H9 (cell line): ENCODE measurements around the gene TSGA10. TPM values are rescaled to one million over a fixed set of nuclear protein-coding genes. Genes with fewer than 3 reads are reported as not detected.
A peak's percentile ranks its signal among the peaks of the same experiment; 100 is the strongest.

ENCODE experiments used
- DNase-seq: peaks from one replicate; pipeline ENCODE4 v3.0.0-alpha.2; 2017
- H2AFZ ChIP-seq: one replicate; pipeline ENCODE4 v1.6.1; 2013; ENCODE audit warnings: mild to moderate bottlenecking, low read length, control low read depth, moderate library complexity
- H2AK5ac ChIP-seq: 2 replicates; pipeline ENCODE4 v1.6.1; 2013; ENCODE audit warnings: low read length, control low read depth, mixed read lengths; ENCODE audit not compliant: insufficient read length
- H2BK120ac ChIP-seq: one replicate; pipeline ENCODE4 v1.6.1; 2013; ENCODE audit warnings: low read depth, mild to moderate bottlenecking, low read length, control low read depth, inconsistent platforms; ENCODE audit not compliant: poor library complexity, severe bottlenecking
- H2BK12ac ChIP-seq: 2 replicates; pipeline ENCODE4 v1.6.1; 2013; ENCODE audit warnings: low read length, control low read depth, mixed read lengths, low read depth; ENCODE audit not compliant: insufficient read length
- H2BK15ac ChIP-seq: 2 replicates; pipeline ENCODE4 v1.6.1; 2013; ENCODE audit warnings: low read depth, low read length, control low read depth
- H2BK20ac ChIP-seq: one replicate; pipeline ENCODE4 v1.6.1; 2013; ENCODE audit warnings: low read depth, mild to moderate bottlenecking, low read length, control low read depth, inconsistent platforms; ENCODE audit not compliant: poor library complexity, severe bottlenecking
- H2BK5ac ChIP-seq: 2 replicates; pipeline ENCODE4 v1.6.1; 2013; ENCODE audit warnings: low read length, control low read depth, mixed read lengths; ENCODE audit not compliant: insufficient read length
- H3K14ac ChIP-seq: 2 replicates; pipeline ENCODE4 v1.6.1; 2013; ENCODE audit warnings: low read length, control low read depth; ENCODE audit not compliant: insufficient read depth
- H3K18ac ChIP-seq: 2 replicates; pipeline ENCODE4 v1.6.1; 2013; ENCODE audit warnings: low read depth, mild to moderate bottlenecking, mixed read lengths, low read length, control low read depth; ENCODE audit not compliant: insufficient read length
- H3K23ac ChIP-seq: 2 replicates; pipeline ENCODE4 v1.6.1; 2013; ENCODE audit warnings: low read length, control low read depth, mixed read lengths, low read depth; ENCODE audit not compliant: insufficient read length
- H3K23me2 ChIP-seq: 2 replicates; pipeline ENCODE4 v1.6.1; 2013; ENCODE audit warnings: low read depth, mild to moderate bottlenecking, mixed read lengths, low read length, control low read depth; ENCODE audit not compliant: insufficient read length, poor library complexity, severe bottlenecking
- H3K27ac ChIP-seq: 2 replicates; pipeline ENCODE4 v1.5.1; 2013; ENCODE audit warnings: low read length, control low read depth, mixed read lengths, low read depth; ENCODE audit not compliant: insufficient read length
- H3K27me3 ChIP-seq: 2 replicates; pipeline ENCODE4 v1.6.1; 2013; ENCODE audit warnings: low read length, control low read depth, inconsistent platforms; ENCODE audit not compliant: insufficient read depth
- H3K4ac ChIP-seq: 2 replicates; pipeline ENCODE4 v1.6.1; 2013; ENCODE audit warnings: low read depth, mild to moderate bottlenecking, control low read depth, inconsistent platforms, low read length, moderate library complexity
- H3K4me1 ChIP-seq: 2 replicates; pipeline ENCODE4 v1.6.1; 2013; ENCODE audit warnings: low read length, control low read depth, inconsistent platforms; ENCODE audit not compliant: insufficient read depth
- H3K4me2 ChIP-seq: 2 replicates; pipeline ENCODE4 v1.6.1; 2013; ENCODE audit warnings: low read length, control low read depth, mixed read lengths; ENCODE audit not compliant: insufficient read length, insufficient read depth
- H3K56ac ChIP-seq: 2 replicates; pipeline ENCODE4 v1.6.1; 2013; ENCODE audit warnings: low read depth, mild to moderate bottlenecking, mixed read lengths, low read length, control low read depth; ENCODE audit not compliant: insufficient read length
- H3K79me1 ChIP-seq: 2 replicates; pipeline ENCODE4 v1.6.1; 2013; ENCODE audit warnings: low read depth, mild to moderate bottlenecking, moderate library complexity, low read length, control low read depth, inconsistent platforms; ENCODE audit not compliant: insufficient read depth, poor library complexity, severe bottlenecking
- H3K79me2 ChIP-seq: 2 replicates; pipeline ENCODE4 v1.6.1; 2013; ENCODE audit warnings: low read length, control low read depth, inconsistent platforms; ENCODE audit not compliant: insufficient read depth
- H3K9ac ChIP-seq: 2 replicates; pipeline ENCODE4 v1.6.1; 2013; ENCODE audit warnings: low read length, control low read depth, mixed read lengths; ENCODE audit not compliant: insufficient read length; ENCODE audit errors: extremely low read depth
- H3K9me3 ChIP-seq: one replicate; pipeline ENCODE4 v1.6.1; 2013; ENCODE audit warnings: low read depth, low read length, inconsistent platforms; ENCODE audit not compliant: control insufficient read depth
- H3T11ph ChIP-seq: one replicate; pipeline ENCODE4 v1.6.1; 2013; ENCODE audit warnings: mild to moderate bottlenecking, low read length, control low read depth, inconsistent platforms
- H4K20me1 ChIP-seq: one replicate; pipeline ENCODE4 v1.6.1; 2013; ENCODE audit not compliant: control insufficient read depth, insufficient read length, insufficient read depth
- H4K5ac ChIP-seq: 2 replicates; pipeline ENCODE4 v1.6.1; 2013; ENCODE audit warnings: low read depth, mild to moderate bottlenecking, mixed read lengths, low read length, control low read depth; ENCODE audit not compliant: insufficient read length
- H4K8ac ChIP-seq: replicated peaks from 2 replicates; pipeline ENCODE4 v1.6.1; 2013; ENCODE audit warnings: low read length, control low read depth, mixed read lengths, low read depth; ENCODE audit not compliant: insufficient read length
- H4K91ac ChIP-seq: 2 replicates; pipeline ENCODE4 v1.6.1; 2013; ENCODE audit warnings: low read depth, mild to moderate bottlenecking, moderate library complexity, mixed read lengths, low read length, control low read depth; ENCODE audit not compliant: insufficient read length
- H3K27ac Mint-ChIP-seq, 3 experiments: 2 replicates in 2 of 3; 3 replicates in 1 of 3; pipeline ENCODE4 v1.8.0; 2020 to 2021; ENCODE audit warnings: mixed read lengths in 3 of 3, mild to moderate bottlenecking in 1 of 3, moderate library complexity in 1 of 3
- H3K27me3 Mint-ChIP-seq: 2 replicates; pipeline ENCODE4 v1.8.0; 2021; ENCODE audit warnings: low read depth, mild to moderate bottlenecking, moderate library complexity, mixed read lengths
- H3K36me3 Mint-ChIP-seq, 3 experiments: 2 replicates in 2 of 3; 3 replicates in 1 of 3; pipeline ENCODE4 v1.8.0; 2020 to 2021; ENCODE audit warnings: low read depth in 3 of 3, mixed read lengths in 3 of 3; ENCODE audit not compliant: insufficient read depth in 1 of 3
- H3K4me1 Mint-ChIP-seq, 2 experiments: 2 replicates each; pipeline ENCODE4 v1.8.0; 2020; ENCODE audit warnings: mixed read lengths in 2 of 2
- H3K4me3 Mint-ChIP-seq, 2 experiments: 2 replicates in 1 of 2; 3 replicates in 1 of 2; pipeline ENCODE4 v1.8.0; 2020 to 2021; ENCODE audit warnings: mild to moderate bottlenecking in 2 of 2, mixed read lengths in 2 of 2, moderate library complexity in 1 of 2
- H3K9me3 Mint-ChIP-seq, 2 experiments: 2 replicates in 1 of 2; 3 replicates in 1 of 2; pipeline ENCODE4 v1.8.0; 2020; ENCODE audit warnings: mild to moderate bottlenecking in 2 of 2, mixed read lengths in 2 of 2, moderate library complexity in 1 of 2
- WGBS: extraction: QIAGEN DNeasy Blood & Tissue Kit; methylation state at CpG from one replicate; pipeline ENCODE4 v1.1.7; 2013; ENCODE audit warnings: missing lambda C conversion rate, low lambda C conversion rate, mixed read lengths; ENCODE audit not compliant: insufficient read length; ENCODE audit errors: extremely low coverage; 5-methylcytosine and 5-hydroxymethylcytosine counted together
- total RNA-seq: library from RNA; stranded (reverse); gene quantifications from 2 replicates; pipeline ENCODE4 v1.2.1, GENCODE V29; 2021
- TF ChIP-seq, protein P1 (sequence below): fragments of 200-600 bp; sonication (generic); conservative IDR thresholded peaks from 3 replicates; pipeline ENCODE4 v1.8.0; 2021; ENCODE audit warnings: antibody characterized with exemption, mild to moderate bottlenecking

The TSGA10 gene
- total RNA-seq, 1 experiment from 2014 or later = 6.3 TPM

DNA sequence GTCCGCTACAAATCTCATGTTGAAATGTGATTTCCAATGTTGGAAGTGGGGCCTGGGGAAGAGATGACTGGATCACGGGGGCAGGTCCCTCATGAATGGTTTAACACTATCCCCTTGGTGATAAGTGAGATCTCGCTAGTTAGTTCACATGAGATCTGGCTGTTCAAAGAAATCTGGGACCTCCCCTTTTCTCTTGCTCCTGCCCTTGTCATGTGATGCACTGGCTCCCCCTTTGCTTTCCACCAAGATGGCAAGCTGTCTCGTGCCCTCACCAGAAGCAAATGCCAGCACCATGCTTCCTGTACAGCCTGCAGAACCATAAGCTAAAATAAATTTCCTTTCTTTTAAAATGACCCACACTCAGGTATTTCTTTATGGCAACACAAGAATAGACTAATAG is 70.5 kb downstream of the TSGA10 start:
- H2BK120ac ChIP-seq = no peak overlapping the region
- Mint-ChIP-seq H3K4me1 (peaks cover 11 to 16% of the 10 kb centered on the region in 2 experiments), H3K9me3 (no peaks in the 10 kb centered on the region; a peak in 1 of 5 replicates), H3K4me3 (no peak overlapping the region), H3K27me3 (peaks cover 1% of the 10 kb centered on the region; the same call in 1 of the 2 replicates), H3K27ac (no peak overlapping the region), H3K36me3 (no peaks in the 10 kb centered on the region)
- no peak overlapping the region for H3K56ac ChIP-seq
- no CpG with 5 or more reads among the region's 4 CpGs for WGBS
- no peak overlapping the region for H2AFZ ChIP-seq
- no peak overlapping the region for H3K14ac ChIP-seq
- no peaks in the 10 kb centered on the region for H3K27me3 ChIP-seq
- no peak overlapping the region for H3K18ac ChIP-seq
- no peak overlapping the region for H3T11ph ChIP-seq
- H2BK12ac ChIP-seq = no peak overlapping the region
- no peak overlapping the region for H2BK5ac ChIP-seq
- no peak overlapping the region for H3K23ac ChIP-seq
- no peaks in the 10 kb centered on the region for H4K20me1 ChIP-seq
- no peaks in the 10 kb centered on the region for H3K23me2 ChIP-seq
- peak; percentile 28 for DNase-seq
- H4K5ac ChIP-seq = no peak overlapping the region
- H2AK5ac ChIP-seq = no peak overlapping the region
- no peak overlapping the region for H3K4me2 ChIP-seq
- no peak overlapping the region for H2BK20ac ChIP-seq
- no peak overlapping the region for H2BK15ac ChIP-seq
- H3K4ac ChIP-seq = no peak overlapping the region
- no peak overlapping the region for H4K8ac ChIP-seq
- no peaks in the 10 kb centered on the region for H3K9me3 ChIP-seq
- no peaks in the 10 kb centered on the region for H3K79me2 ChIP-seq
- H4K91ac ChIP-seq = no peak overlapping the region
- H3K79me1 ChIP-seq = no peaks in the 10 kb centered on the region
- H3K9ac ChIP-seq = no peak overlapping the region
- no peaks in the 10 kb centered on the region; the same call in 1 of the 2 replicates for H3K4me1 ChIP-seq
- TF ChIP-seq, protein P1, sequence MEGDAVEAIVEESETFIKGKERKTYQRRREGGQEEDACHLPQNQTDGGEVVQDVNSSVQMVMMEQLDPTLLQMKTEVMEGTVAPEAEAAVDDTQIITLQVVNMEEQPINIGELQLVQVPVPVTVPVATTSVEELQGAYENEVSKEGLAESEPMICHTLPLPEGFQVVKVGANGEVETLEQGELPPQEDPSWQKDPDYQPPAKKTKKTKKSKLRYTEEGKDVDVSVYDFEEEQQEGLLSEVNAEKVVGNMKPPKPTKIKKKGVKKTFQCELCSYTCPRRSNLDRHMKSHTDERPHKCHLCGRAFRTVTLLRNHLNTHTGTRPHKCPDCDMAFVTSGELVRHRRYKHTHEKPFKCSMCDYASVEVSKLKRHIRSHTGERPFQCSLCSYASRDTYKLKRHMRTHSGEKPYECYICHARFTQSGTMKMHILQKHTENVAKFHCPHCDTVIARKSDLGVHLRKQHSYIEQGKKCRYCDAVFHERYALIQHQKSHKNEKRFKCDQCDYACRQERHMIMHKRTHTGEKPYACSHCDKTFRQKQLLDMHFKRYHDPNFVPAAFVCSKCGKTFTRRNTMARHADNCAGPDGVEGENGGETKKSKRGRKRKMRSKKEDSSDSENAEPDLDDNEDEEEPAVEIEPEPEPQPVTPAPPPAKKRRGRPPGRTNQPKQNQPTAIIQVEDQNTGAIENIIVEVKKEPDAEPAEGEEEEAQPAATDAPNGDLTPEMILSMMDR = no peak
- H3K27ac ChIP-seq = no peak overlapping the region
